ENCODE results near the gene DISP3.

DISP3 gene

GRCh38 chr1:11465307-11465706 is 13.6 kb upstream of the DISP3 start:
- no peak for DNase-seq
- no peak for TF ChIP-seq CTCF (IDR thresholded peaks at IDR 0.05; ENCODE audit: low read depth, low read length)
- Histone ChIP-seq H3K27me3 (no peaks in the 10 kb centered on the region), H3K36me3 (no peaks in the 10 kb centered on the region), H3K4me3 (ENCODE audit: low read depth, low read length) (no peak overlapping the region), H3K9me3 (no peaks in the 10 kb centered on the region), H3K4me1 (no peaks in the 10 kb centered on the region)

- H3K4me3 ChIP-seq (ENCODE audit: low read depth, low read length), result no peak overlapping the region
These were observed 12.5 kb upstream of the DISP3 start for GRCh38 chr1:11466416-11466815.

GRCh38 chr1:11468878-11469277 is 10.1 kb upstream of the DISP3 start:
- Histone ChIP-seq H3K4me3 (ENCODE audit: low read depth, low read length) (no peak overlapping the region), H3K9me3 (no peaks in the 10 kb centered on the region), H3K4me1 (no peaks in the 10 kb centered on the region), H3K36me3 (no peaks in the 10 kb centered on the region), H3K27me3 (no peaks in the 10 kb centered on the region)
- no peak for TF ChIP-seq CTCF (IDR thresholded peaks at IDR 0.05; ENCODE audit: low read depth, low read length)
- DNase-seq, result no peak

More at GRCh38 chr1:11466416-11466815, 12.5 kb upstream of the DISP3 start:
- Histone ChIP-seq H3K36me3 (no peaks in the 10 kb centered on the region), H3K4me1 (no peaks in the 10 kb centered on the region), H3K27me3 (no peaks in the 10 kb centered on the region), H3K9me3 (no peaks in the 10 kb centered on the region)
- DNase-seq, result no peak
- TF ChIP-seq CTCF (IDR thresholded peaks at IDR 0.05; ENCODE audit: low read depth, low read length), result no peak

- H3K36me3 ChIP-seq, result no peaks in the 10 kb centered on the region
- no peak for TF ChIP-seq CTCF (IDR thresholded peaks at IDR 0.05; ENCODE audit: low read depth, low read length)
- H3K9me3 ChIP-seq, result no peaks in the 10 kb centered on the region
- no peaks in the 10 kb centered on the region for H3K27me3 ChIP-seq
- no peaks in the 10 kb centered on the region for H3K4me1 ChIP-seq
- no peak for DNase-seq
- H3K4me3 ChIP-seq (ENCODE audit: low read depth, low read length), result no peak overlapping the region
These were observed 8.0 kb upstream of the DISP3 start for GRCh38 chr1:11470912-11471311.

GRCh38 chr1:11471473-11471872 is 7.5 kb upstream of the DISP3 start:
- Histone ChIP-seq H3K4me1 (no peaks in the 10 kb centered on the region), H3K4me3 (ENCODE audit: low read depth, low read length) (no peak overlapping the region), H3K27me3 (no peaks in the 10 kb centered on the region), H3K36me3 (no peaks in the 10 kb centered on the region), H3K9me3 (no peaks in the 10 kb centered on the region)
- no peak for TF ChIP-seq CTCF (IDR thresholded peaks at IDR 0.05; ENCODE audit: low read depth, low read length)
- no peak for DNase-seq

- Histone ChIP-seq H3K36me3 (no peaks in the 10 kb centered on the region), H3K9me3 (no peaks in the 10 kb centered on the region), H3K4me3 (ENCODE audit: low read depth, low read length) (no peak overlapping the region), H3K27me3 (no peaks in the 10 kb centered on the region), H3K4me1 (no peaks in the 10 kb centered on the region)
- no peak for TF ChIP-seq CTCF (IDR thresholded peaks at IDR 0.05; ENCODE audit: low read depth, low read length)
- DNase-seq, result no peak
These were observed 6.7 kb upstream of the DISP3 start for GRCh38 chr1:11472284-11472683.
